ENCODE measurements around the gene IPMK. TPM values are rescaled to one million over a fixed set of nuclear protein-coding genes. Genes with fewer than 3 reads are reported as not detected.
A peak's percentile ranks its signal among the peaks of the same experiment; 100 is the strongest.

The IPMK gene
- total RNA-seq, 4 donors from 2014 or later, result 3.0 to 10.0 (median 6.3) TPM

- Histone ChIP-seq H3K27me3 (no peaks in the 10 kb centered on the region), H3K27ac (no peak overlapping the region), H3K4me3 (no peak overlapping the region), H3K4me1 (no peaks in the 10 kb centered on the region), H3K9me3 (no peaks in the 10 kb centered on the region), H3K36me3 (no peaks in the 10 kb centered on the region)
- TF ChIP-seq POLR2AphosphoS5 (IDR thresholded peaks at IDR 0.05), result no peak
- no peak for TF ChIP-seq POLR2A (IDR thresholded peaks at IDR 0.05)
- TF ChIP-seq CTCF (IDR thresholded peaks at IDR 0.05), result peak; percentile 58 to 88 (median 77)
- TF ChIP-seq EP300 (IDR thresholded peaks at IDR 0.05), result no peak
- ATAC-seq, result no peak
- 27 to 44% methylated on average over 5 of the region's 5 CpGs for WGBS, 2 donors (ENCODE audit: low coverage in 1 of 2)
These were observed 24.0 kb upstream of the IPMK start for GRCh38 chr10:58291538-58292174.

- Histone ChIP-seq H3K4me3 (no peak overlapping the region), H3K4me1 (peaks cover 0 to 20% (median 0%) of the 10 kb centered on the region in 3 donors), H3K27me3 (no peaks in the 10 kb centered on the region), H3K9me3 (no peaks in the 10 kb centered on the region), H3K36me3 (peaks cover 0 to 18% of the 10 kb centered on the region in 2 donors), H3K27ac (no peak overlapping the region)
- WGBS, 2 donors (ENCODE audit: low coverage in 1 of 2), result 63 to 73% methylated on average over 3 of the region's 3 CpGs
- no peak for TF ChIP-seq CTCF (IDR thresholded peaks at IDR 0.05)
- no peak for TF ChIP-seq POLR2AphosphoS5 (IDR thresholded peaks at IDR 0.05)
- TF ChIP-seq EP300 (IDR thresholded peaks at IDR 0.05), result no peak
- no peak for TF ChIP-seq POLR2A (IDR thresholded peaks at IDR 0.05)
- ATAC-seq, result no peak
These were observed 14.9 kb upstream of the IPMK start for GRCh38 chr10:58282615-58283014.

GRCh38 chr10:58281092-58281752, 13.5 kb upstream of the IPMK start:
- TF ChIP-seq CTCF (IDR thresholded peaks at IDR 0.05), result no peak
- TF ChIP-seq POLR2A (IDR thresholded peaks at IDR 0.05), result no peak
- TF ChIP-seq POLR2AphosphoS5 (IDR thresholded peaks at IDR 0.05), result no peak
- TF ChIP-seq EP300 (IDR thresholded peaks at IDR 0.05), result no peak
- H3K36me3 ChIP-seq, result peaks cover 0 to 24% of the 10 kb centered on the region in 2 donors
- ATAC-seq, result no peak

GRCh38 chr10:58280477-58280876, 12.8 kb upstream of the IPMK start:
- no peaks in the 10 kb centered on the region for H3K9me3 ChIP-seq
- peaks cover 0 to 24% of the 10 kb centered on the region in 2 donors for H3K36me3 ChIP-seq
- no peak for TF ChIP-seq CTCF (IDR thresholded peaks at IDR 0.05)
- TF ChIP-seq EP300 (IDR thresholded peaks at IDR 0.05), result no peak
- no peak for TF ChIP-seq POLR2AphosphoS5 (IDR thresholded peaks at IDR 0.05)
- TF ChIP-seq POLR2A (IDR thresholded peaks at IDR 0.05), result no peak
- ATAC-seq, result no peak
- no peak overlapping the region for H3K4me3 ChIP-seq
- 83 to 100% methylated on average over 3 of the region's 3 CpGs for WGBS, 2 donors (ENCODE audit: low coverage in 1 of 2)
- H3K27ac ChIP-seq, result no peak overlapping the region
- peaks cover 0 to 27% (median 0%) of the 10 kb centered on the region in 3 donors for H3K4me1 ChIP-seq
- H3K27me3 ChIP-seq, result no peaks in the 10 kb centered on the region

More at GRCh38 chr10:58281092-58281752, 13.5 kb upstream of the IPMK start:
- Histone ChIP-seq H3K9me3 (no peaks in the 10 kb centered on the region), H3K4me3 (no peak overlapping the region), H3K4me1 (peaks cover 0 to 20% (median 0%) of the 10 kb centered on the region in 3 donors), H3K27ac (no peak overlapping the region), H3K27me3 (no peaks in the 10 kb centered on the region)
- 51 to 68% methylated on average over 2 of the region's 2 CpGs for WGBS, 2 donors (ENCODE audit: low coverage in 1 of 2)

- H3K9me3 ChIP-seq, result no peaks in the 10 kb centered on the region
- ATAC-seq, result no peak
- TF ChIP-seq EP300 (IDR thresholded peaks at IDR 0.05) (no peak), CTCF (IDR thresholded peaks at IDR 0.05) (no peak), POLR2AphosphoS5 (IDR thresholded peaks at IDR 0.05) (no peak), POLR2A (IDR thresholded peaks at IDR 0.05) (no peak)
- peaks cover 0 to 37% (median 4%) of the 10 kb centered on the region in 3 donors for H3K4me1 ChIP-seq
- WGBS, 2 donors (ENCODE audit: low coverage in 1 of 2), result 79 to 100% methylated on average over 1 of the region's 1 CpG
- no peak overlapping the region for H3K4me3 ChIP-seq
- H3K36me3 ChIP-seq, result peaks cover 0 to 24% of the 10 kb centered on the region in 2 donors
- H3K27me3 ChIP-seq, result no peaks in the 10 kb centered on the region
- H3K27ac ChIP-seq, result no peak overlapping the region
These were observed 11.2 kb upstream of the IPMK start for GRCh38 chr10:58278962-58279307.
